HCT116 (cell line): ENCODE data around the gene HJURP.

Experiments used
- CEBPB ChIP-seq: IDR thresholded peaks from 2 replicates; pipeline ENCODE4 v1.6.1; 2012; ENCODE audit warnings: low read depth
- CTCF ChIP-seq, 3 experiments: fragments of 200-600 bp in 1 of 3; sonication (generic) in 1 of 3; IDR thresholded peaks in 2 of 3; conservative IDR thresholded peaks in 1 of 3; 2 replicates each; pipeline ENCODE4 v1.5.1; 2012 to 2017; ENCODE audit warnings: low read depth in 2 of 3, low read length in 2 of 3, antibody characterized with exemption in 1 of 3, borderline replicate concordance in 1 of 3, control low read depth in 1 of 3, mild to moderate bottlenecking in 1 of 3, mixed read lengths in 1 of 3, mixed run types in 1 of 3, moderate library complexity in 1 of 3; ENCODE audit not compliant: insufficient read depth in 1 of 3
- EZH2 ChIP-seq: fragments of 200-600 bp; sonication (generic); IDR thresholded peaks from 2 replicates; pipeline ENCODE4 v1.6.1; 2017; ENCODE audit warnings: antibody characterized with exemption, mixed run types
- JUND ChIP-seq: IDR thresholded peaks from 2 replicates; pipeline ENCODE4 v1.6.1; 2012
- POLR2A ChIP-seq: IDR thresholded peaks from 2 replicates; pipeline ENCODE4 v1.7.0; 2011; ENCODE audit warnings: borderline replicate concordance; ENCODE audit not compliant: insufficient read depth, insufficient read length; ENCODE audit errors: extremely low read depth
- SP1 ChIP-seq: IDR thresholded peaks from 2 replicates; pipeline ENCODE4 v1.6.1; 2012; ENCODE audit warnings: low read depth

- TF ChIP-seq EZH2 (no peak), SP1 (no peak), POLR2A (no peak), CTCF (IDR thresholded peaks at IDR 0.05 in 2 of 3, conservative IDR thresholded peaks at IDR 0.05 in 1 of 3; ENCODE audit: borderline replicate concordance in 1 of 3, insufficient read depth in 1 of 3, low read depth in 2 of 3, low read length in 2 of 3) (no peak), CEBPB (no peak), JUND (no peak)
Measured at GRCh38 chr2:233822781-233823730, 31.3 kb downstream of the HJURP start.
